HEK293 (cell line): ENCODE results near the gene TNNT3.
"Not testable (repeated sequence)": the region's sequence is repeated elsewhere in the genome, so short reads cannot be mapped to it uniquely, and the experiment has no call there.

Experiments
- CTCF ChIA-PET: fragments of 350-600 bp; formaldehyde crosslinking; extraction: SDS; loops from one replicate; lab custom pipeline; 2021; ENCODE audit warnings: antibody characterized with exemption; lab: Yijun Ruan, JAX
- POLR2A ChIA-PET: fragments of 300-600 bp; formaldehyde crosslinking; extraction: SDS; loops from one replicate; lab custom pipeline; 2020; ENCODE audit warnings: antibody characterized with exemption, inconsistent platforms; lab: Yijun Ruan, JAX
- H3K27ac ChIP-seq: fragments of 200-500 bp; sonication (Bioruptor generic); 2 replicates; pipeline ENCODE4 v1.5.1; 2014; ENCODE audit warnings: low read depth, low read length, control low read depth, inconsistent platforms; ENCODE audit errors: extremely low read depth
- H3K36me3 ChIP-seq, 2 experiments: fragments of 200-500 bp in 1 of 2; sonication (Bioruptor generic) in 1 of 2; 1 replicate in 1 of 2; 2 replicates in 1 of 2; pipeline ENCODE4 v1.5.1; 2014 to 2017; ENCODE audit warnings: inconsistent platforms in 2 of 2, low read length in 2 of 2; ENCODE audit not compliant: control insufficient read depth in 2 of 2, insufficient read depth in 1 of 2
- H3K4me1 ChIP-seq: fragments of 200-500 bp; sonication (Bioruptor generic); 2 replicates; pipeline ENCODE4 v1.5.1; 2014; ENCODE audit warnings: mild to moderate bottlenecking, low read length, inconsistent platforms; ENCODE audit not compliant: control insufficient read depth, insufficient read depth
- H3K4me3 ChIP-seq: 2 replicates; pipeline ENCODE4 v1.5.1; 2011; ENCODE audit warnings: low read depth, mild to moderate bottlenecking, control low read depth, low read length, moderate library complexity
- H3K9me3 ChIP-seq: fragments of 200-500 bp; sonication (Bioruptor generic); 2 replicates; pipeline ENCODE4 v1.5.1; 2014; ENCODE audit warnings: low read depth, low read length, inconsistent platforms; ENCODE audit not compliant: control insufficient read depth, insufficient read depth
- GLIS1 ChIP-seq: fragments of 450-650 bp; formaldehyde crosslinking; IDR thresholded peaks from 2 replicates; pipeline ENCODE4 v1.5.1; 2016; ENCODE audit warnings: missing biosample characterization, missing genetic modification characterization
- GLIS2 ChIP-seq: fragments of 450-650 bp; formaldehyde crosslinking; IDR thresholded peaks from 2 replicates; pipeline ENCODE4 v1.5.1; 2016; ENCODE audit warnings: missing biosample characterization, missing genetic modification characterization
- KLF1 ChIP-seq: fragments of 450-650 bp; formaldehyde crosslinking; IDR thresholded peaks from 2 replicates; pipeline ENCODE4 v1.5.1; 2016; ENCODE audit warnings: missing biosample characterization, missing genetic modification characterization
- MYNN ChIP-seq: fragments of 450-650 bp; formaldehyde crosslinking; IDR thresholded peaks from 2 replicates; pipeline ENCODE4 v1.5.1; 2016; ENCODE audit warnings: missing biosample characterization, missing genetic modification characterization, borderline replicate concordance
- OVOL3 ChIP-seq: fragments of 450-650 bp; formaldehyde crosslinking; IDR thresholded peaks from 2 replicates; pipeline ENCODE4 v1.5.1; 2016; ENCODE audit warnings: missing biosample characterization, missing genetic modification characterization
- PRDM1 ChIP-seq: fragments of 450-650 bp; formaldehyde crosslinking; IDR thresholded peaks from 2 replicates; pipeline ENCODE4; 2016; ENCODE audit warnings: missing biosample characterization, missing genetic modification characterization
- PRDM4 ChIP-seq: fragments of 450-650 bp; formaldehyde crosslinking; IDR thresholded peaks from 2 replicates; pipeline ENCODE4 v1.5.1; 2017; ENCODE audit warnings: missing biosample characterization, missing genetic modification characterization
- TCF7L2 ChIP-seq: IDR thresholded peaks from 2 replicates; pipeline ENCODE4 v1.6.1; 2011; ENCODE audit warnings: low read depth, mild to moderate bottlenecking, inconsistent platforms, low read length, moderate library complexity, borderline replicate concordance
- ZIC2 ChIP-seq: fragments of 450-650 bp; formaldehyde crosslinking; IDR thresholded peaks from 2 replicates; pipeline ENCODE4 v1.5.1; 2016; ENCODE audit warnings: missing biosample characterization, missing genetic modification characterization
- ZNF366 ChIP-seq: fragments of 450-650 bp; formaldehyde crosslinking; conservative IDR thresholded peaks from 2 replicates; pipeline ENCODE4 v1.5.1; 2016; ENCODE audit warnings: missing biosample characterization, missing genetic modification characterization
- ZNF585B ChIP-seq: fragments of 450-650 bp; formaldehyde crosslinking; IDR thresholded peaks from 2 replicates; pipeline ENCODE4 v1.5.1; 2016; ENCODE audit warnings: missing biosample characterization, missing genetic modification characterization
- TF ChIP-seq, protein P1 (sequence below): fragments of 450-650 bp; formaldehyde crosslinking; IDR thresholded peaks from 2 replicates; pipeline ENCODE4 v1.5.1; 2016; ENCODE audit warnings: missing biosample characterization, missing genetic modification characterization
- TF ChIP-seq, protein P2 (sequence below): fragments of 450-650 bp; formaldehyde crosslinking; IDR thresholded peaks from 2 replicates; pipeline ENCODE4 v1.5.1; 2016; ENCODE audit warnings: missing biosample characterization, missing genetic modification characterization, borderline replicate concordance
- TF ChIP-seq, protein P3 (sequence below): fragments of 450-650 bp; formaldehyde crosslinking; IDR thresholded peaks from 2 replicates; pipeline ENCODE4 v1.5.1; 2016; ENCODE audit warnings: missing biosample characterization, missing genetic modification characterization

The TNNT3 gene

GRCh38 chr11:1873048-1873812 is 46.3 kb upstream of the TNNT3 start (continued):
- TF ChIP-seq, protein P1, sequence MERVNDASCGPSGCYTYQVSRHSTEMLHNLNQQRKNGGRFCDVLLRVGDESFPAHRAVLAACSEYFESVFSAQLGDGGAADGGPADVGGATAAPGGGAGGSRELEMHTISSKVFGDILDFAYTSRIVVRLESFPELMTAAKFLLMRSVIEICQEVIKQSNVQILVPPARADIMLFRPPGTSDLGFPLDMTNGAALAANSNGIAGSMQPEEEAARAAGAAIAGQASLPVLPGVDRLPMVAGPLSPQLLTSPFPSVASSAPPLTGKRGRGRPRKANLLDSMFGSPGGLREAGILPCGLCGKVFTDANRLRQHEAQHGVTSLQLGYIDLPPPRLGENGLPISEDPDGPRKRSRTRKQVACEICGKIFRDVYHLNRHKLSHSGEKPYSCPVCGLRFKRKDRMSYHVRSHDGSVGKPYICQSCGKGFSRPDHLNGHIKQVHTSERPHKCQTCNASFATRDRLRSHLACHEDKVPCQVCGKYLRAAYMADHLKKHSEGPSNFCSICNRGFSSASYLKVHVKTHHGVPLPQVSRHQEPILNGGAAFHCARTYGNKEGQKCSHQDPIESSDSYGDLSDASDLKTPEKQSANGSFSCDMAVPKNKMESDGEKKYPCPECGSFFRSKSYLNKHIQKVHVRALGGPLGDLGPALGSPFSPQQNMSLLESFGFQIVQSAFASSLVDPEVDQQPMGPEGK: peak; percentile 22; the same call in 1 of the 2 replicates
- TF ChIP-seq ZNF585B (tag by site-specific recombination) (no peak), ZNF366 (peak; percentile 95), OVOL3 (no peak), TCF7L2 (no peak)
- TF ChIP-seq, protein P2, sequence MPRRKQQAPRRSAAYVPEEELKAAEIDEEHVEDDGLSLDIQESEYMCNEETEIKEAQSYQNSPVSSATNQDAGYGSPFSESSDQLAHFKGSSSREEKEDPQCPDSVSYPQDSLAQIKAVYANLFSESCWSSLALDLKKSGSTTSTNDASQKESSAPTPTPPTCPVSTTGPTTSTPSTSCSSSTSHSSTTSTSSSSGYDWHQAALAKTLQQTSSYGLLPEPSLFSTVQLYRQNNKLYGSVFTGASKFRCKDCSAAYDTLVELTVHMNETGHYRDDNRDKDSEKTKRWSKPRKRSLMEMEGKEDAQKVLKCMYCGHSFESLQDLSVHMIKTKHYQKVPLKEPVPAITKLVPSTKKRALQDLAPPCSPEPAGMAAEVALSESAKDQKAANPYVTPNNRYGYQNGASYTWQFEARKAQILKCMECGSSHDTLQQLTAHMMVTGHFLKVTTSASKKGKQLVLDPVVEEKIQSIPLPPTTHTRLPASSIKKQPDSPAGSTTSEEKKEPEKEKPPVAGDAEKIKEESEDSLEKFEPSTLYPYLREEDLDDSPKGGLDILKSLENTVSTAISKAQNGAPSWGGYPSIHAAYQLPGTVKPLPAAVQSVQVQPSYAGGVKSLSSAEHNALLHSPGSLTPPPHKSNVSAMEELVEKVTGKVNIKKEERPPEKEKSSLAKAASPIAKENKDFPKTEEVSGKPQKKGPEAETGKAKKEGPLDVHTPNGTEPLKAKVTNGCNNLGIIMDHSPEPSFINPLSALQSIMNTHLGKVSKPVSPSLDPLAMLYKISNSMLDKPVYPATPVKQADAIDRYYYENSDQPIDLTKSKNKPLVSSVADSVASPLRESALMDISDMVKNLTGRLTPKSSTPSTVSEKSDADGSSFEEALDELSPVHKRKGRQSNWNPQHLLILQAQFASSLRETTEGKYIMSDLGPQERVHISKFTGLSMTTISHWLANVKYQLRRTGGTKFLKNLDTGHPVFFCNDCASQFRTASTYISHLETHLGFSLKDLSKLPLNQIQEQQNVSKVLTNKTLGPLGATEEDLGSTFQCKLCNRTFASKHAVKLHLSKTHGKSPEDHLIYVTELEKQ: no peak

- H3K9me3 ChIP-seq, POLR2A ChIA-PET, H3K4me1 ChIP-seq, H3K27ac ChIP-seq, H3K36me3 ChIP-seq, CTCF ChIA-PET, H3K4me3 ChIP-seq: not testable (repeated sequence)
These were observed 45.7 kb upstream of the TNNT3 start for GRCh38 chr11:1873813-1874150.

DNA sequence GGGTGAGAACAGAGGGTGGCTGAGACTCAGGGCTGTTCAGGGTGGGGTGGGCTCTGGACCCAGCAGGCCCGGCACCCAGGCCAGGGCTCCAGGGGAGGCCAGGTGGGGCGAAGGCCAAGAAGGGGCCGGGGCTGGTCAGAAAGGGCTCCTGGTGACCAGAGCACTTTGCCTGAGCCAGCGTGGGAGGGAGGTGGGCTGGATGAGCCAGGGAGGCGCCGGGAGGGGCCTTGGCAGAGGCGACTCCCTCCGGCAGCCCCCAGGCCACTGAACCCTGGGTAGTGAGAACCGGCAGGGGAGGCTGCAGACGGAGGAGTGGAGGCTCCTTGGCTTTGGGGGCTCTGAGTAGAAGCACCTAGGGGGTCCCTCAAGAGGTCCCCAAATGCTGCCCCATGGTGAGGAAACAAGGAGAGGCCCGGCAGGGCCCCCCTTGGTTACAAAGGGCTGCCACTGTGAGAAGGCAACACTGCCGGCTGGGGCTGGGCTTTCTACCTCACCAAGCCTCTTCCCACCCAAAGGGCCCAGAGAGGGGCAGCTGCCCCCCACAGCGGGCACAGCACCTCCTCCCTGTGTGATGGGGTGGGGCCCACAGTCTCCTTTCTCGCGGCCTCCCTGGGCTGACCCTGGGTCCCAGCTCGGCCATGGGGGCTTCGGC is 44.9 kb upstream of the TNNT3 start:
- CTCF ChIA-PET: interaction anchor here (1.0 to 1.6 kb wide), 3 partner anchors 27 to 277 kb away, joined by 3 read pairs; no protein-coding TSS in a partner anchor
- TF ChIP-seq GLIS2 (peak; percentile 32; the same call in 1 of the 2 replicates), ZIC2 (tag by site-specific recombination) (peak; percentile 26), GLIS1 (tag by site-specific recombination) (0 out of 2 replicates have a peak, but pooled peaks have one; percentile 13)
- TF ChIP-seq, all 188 proteins: peak for 3; not testable (repeated sequence) for 185
- H3K4me3 ChIP-seq, H3K4me1 ChIP-seq, POLR2A ChIA-PET, H3K36me3 ChIP-seq, H3K27ac ChIP-seq, H3K9me3 ChIP-seq: not testable (repeated sequence)

DNA sequence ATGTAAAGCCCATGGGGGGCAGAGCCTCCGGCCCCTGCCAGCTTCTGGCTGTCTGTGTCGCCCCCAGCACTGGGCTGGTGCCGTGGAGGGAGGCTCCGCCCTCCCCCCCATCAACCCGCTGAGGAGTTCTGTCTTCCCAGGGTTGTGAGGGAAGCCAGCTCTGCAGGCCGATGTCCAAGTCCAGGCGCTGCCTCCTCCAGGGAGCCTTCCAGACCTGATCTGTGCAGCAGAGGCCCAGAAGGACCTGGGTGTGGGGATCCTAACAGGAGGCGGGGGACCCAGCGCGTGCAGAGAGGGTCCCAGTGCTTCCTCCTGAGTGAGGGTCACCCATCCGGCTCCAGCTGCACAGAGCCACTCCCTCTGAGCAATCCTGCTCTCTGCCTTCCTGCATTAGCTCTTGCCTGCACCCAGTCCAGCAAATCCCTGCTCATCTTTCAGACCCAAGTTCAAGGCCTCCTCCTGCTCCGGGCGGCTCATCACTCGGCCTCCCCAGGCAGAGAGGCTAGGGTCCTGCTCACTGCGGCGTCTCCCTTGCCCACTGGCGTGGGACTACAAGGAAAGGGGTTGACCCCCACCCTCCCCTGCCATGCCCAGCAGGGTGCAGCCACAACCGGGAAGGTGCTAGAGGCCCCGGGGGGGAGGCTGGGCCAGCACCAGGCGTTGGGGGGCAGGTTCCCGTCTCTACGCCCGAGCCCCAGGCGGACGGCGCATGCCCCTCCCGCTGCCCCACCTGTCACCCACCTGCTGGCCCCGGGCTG is 44.2 kb upstream of the TNNT3 start:
- H3K9me3 ChIP-seq: no peaks in the 10 kb centered on the region
- ChIA-PET CTCF (interaction anchor here (0.7 to 2.9 kb wide), 6 partner anchors 24 to 276 kb away, joined by 3 to 30 read pairs (median 4); no protein-coding TSS in a partner anchor), POLR2A (no interaction called here)
- no peak overlapping the region for H3K4me3 ChIP-seq
- H3K36me3 ChIP-seq: no peaks in the 10 kb centered on the region
- H3K27ac ChIP-seq: no peak overlapping the region
- no peaks in the 10 kb centered on the region for H3K4me1 ChIP-seq
- TF ChIP-seq PRDM1 (tag by site-specific recombination): no peak
- no peak for TF ChIP-seq PRDM4 (tag by site-specific recombination)
- no peak for TF ChIP-seq KLF1 (tag by site-specific recombination)
- TF ChIP-seq MYNN (tag by site-specific recombination): no peak
- TF ChIP-seq, protein P3, sequence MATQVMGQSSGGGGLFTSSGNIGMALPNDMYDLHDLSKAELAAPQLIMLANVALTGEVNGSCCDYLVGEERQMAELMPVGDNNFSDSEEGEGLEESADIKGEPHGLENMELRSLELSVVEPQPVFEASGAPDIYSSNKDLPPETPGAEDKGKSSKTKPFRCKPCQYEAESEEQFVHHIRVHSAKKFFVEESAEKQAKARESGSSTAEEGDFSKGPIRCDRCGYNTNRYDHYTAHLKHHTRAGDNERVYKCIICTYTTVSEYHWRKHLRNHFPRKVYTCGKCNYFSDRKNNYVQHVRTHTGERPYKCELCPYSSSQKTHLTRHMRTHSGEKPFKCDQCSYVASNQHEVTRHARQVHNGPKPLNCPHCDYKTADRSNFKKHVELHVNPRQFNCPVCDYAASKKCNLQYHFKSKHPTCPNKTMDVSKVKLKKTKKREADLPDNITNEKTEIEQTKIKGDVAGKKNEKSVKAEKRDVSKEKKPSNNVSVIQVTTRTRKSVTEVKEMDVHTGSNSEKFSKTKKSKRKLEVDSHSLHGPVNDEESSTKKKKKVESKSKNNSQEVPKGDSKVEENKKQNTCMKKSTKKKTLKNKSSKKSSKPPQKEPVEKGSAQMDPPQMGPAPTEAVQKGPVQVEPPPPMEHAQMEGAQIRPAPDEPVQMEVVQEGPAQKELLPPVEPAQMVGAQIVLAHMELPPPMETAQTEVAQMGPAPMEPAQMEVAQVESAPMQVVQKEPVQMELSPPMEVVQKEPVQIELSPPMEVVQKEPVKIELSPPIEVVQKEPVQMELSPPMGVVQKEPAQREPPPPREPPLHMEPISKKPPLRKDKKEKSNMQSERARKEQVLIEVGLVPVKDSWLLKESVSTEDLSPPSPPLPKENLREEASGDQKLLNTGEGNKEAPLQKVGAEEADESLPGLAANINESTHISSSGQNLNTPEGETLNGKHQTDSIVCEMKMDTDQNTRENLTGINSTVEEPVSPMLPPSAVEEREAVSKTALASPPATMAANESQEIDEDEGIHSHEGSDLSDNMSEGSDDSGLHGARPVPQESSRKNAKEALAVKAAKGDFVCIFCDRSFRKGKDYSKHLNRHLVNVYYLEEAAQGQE (tag by site-specific recombination): no peak
